Retinal pigment epithelial cell (primary cell): ENCODE data around the gene BCKDK.
"Not testable (repeated sequence)": the region's sequence is repeated elsewhere in the genome, so short reads cannot be mapped to it uniquely, and the experiment has no call there.

Source experiments
- DNase-seq: peaks from one replicate; pipeline ENCODE4 v3.0.0-alpha.2; 2010; ENCODE audit warnings: low read depth
- H3K4me3 ChIP-seq: 2 replicates; pipeline ENCODE4 v1.5.1; 2011; ENCODE audit warnings: mild to moderate bottlenecking, low read length, control low read depth, moderate library complexity
- CTCF ChIP-seq: conservative IDR thresholded peaks from 2 replicates; pipeline ENCODE4 v1.5.1; 2011; ENCODE audit warnings: low read depth, low read length, control low read depth, inconsistent platforms

BCKDK gene

GRCh38 chr16:31133046-31133501 is 24.9 kb downstream of the BCKDK start:
- TF ChIP-seq CTCF, result no peak
- DNase-seq, result no peak
- no peak overlapping the region for H3K4me3 ChIP-seq

DNA sequence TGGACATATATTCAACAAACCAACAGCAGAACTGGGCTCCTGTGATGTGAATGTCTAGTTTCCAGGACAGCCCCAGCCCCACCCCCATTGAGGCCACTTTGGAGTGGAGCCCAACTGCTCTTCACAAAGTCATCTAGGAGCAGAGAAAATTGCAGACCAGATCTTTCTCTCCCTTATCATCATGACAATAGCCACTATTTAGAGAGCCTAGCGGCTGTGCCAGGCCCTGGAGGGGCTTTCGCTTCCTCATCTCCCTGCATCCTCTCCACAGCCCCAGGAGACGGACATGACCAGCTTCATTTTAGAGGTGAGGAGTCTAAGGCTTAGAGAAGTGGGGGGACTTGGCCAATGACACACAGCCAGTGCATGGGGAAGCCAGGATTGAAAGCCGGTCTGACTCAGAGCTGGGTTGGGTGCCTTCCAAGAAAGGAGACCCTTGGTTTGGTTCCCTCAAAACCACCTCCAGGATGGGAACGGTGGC is 25.9 kb downstream of the BCKDK start:
- H3K4me3 ChIP-seq, result no peak overlapping the region

GRCh38 chr16:31134625-31135534 is 26.7 kb downstream of the BCKDK start:
- H3K4me3 ChIP-seq, result peak overlapping the region; percentile 19
- peak; percentile 28 for DNase-seq
- no peak for TF ChIP-seq CTCF

More for the DNA sequence above, 25.9 kb downstream of the BCKDK start:
- TF ChIP-seq CTCF, result no peak
- no peak for DNase-seq

- DNase-seq, result no peak
- peak within 1 kb of the TSS; percentile 19 for H3K4me3 ChIP-seq
- TF ChIP-seq CTCF, result no peak
Measured at GRCh38 chr16:31135535-31136286, 27.5 kb downstream of the BCKDK start, which contains the start of gene PRSS8. TSS of gene PRSS8 (minus strand) at chr16:31135727. CDS start at chr16:31135498, 229 bp downstream.

- DNase-seq, result no peak
- no peak for TF ChIP-seq CTCF
- H3K4me3 ChIP-seq, result no peak overlapping the region
Measured at GRCh38 chr16:31136287-31136662, 28.1 kb downstream of the BCKDK start.

- not testable (repeated sequence) for H3K4me3 ChIP-seq, DNase-seq
Measured at GRCh38 chr16:31136822-31137499, 28.8 kb downstream of the BCKDK start.
